K562 (cell line): ENCODE measurements around the gene GABPB2. TPM values are rescaled to one million over a fixed set of nuclear protein-coding genes. Genes with fewer than 3 reads are reported as not detected.

Experiments
- CHD7 ChIP-seq: fragments of 200-600 bp; sonication (generic); IDR thresholded peaks from one replicate; pipeline ENCODE4 v1.6.1; 2012; ENCODE audit warnings: mild to moderate bottlenecking, low read depth, low read length, inconsistent platforms
- FOXA3 ChIP-seq, 2 experiments: fragments of 450-650 bp in 1 of 2; sonication (generic) in 1 of 2; formaldehyde crosslinking; IDR thresholded peaks in 1 of 2; conservative IDR thresholded peaks in 1 of 2; 2 replicates each; pipeline versions ENCODE4 v1.4.0 to v1.8.0; 2020 to 2022; ENCODE audit warnings: mild to moderate bottlenecking in 2 of 2, missing genetic modification reagents in 1 of 2
- GABPB1 ChIP-seq: sonication (generic); formaldehyde crosslinking; IDR thresholded peaks from 2 replicates; pipeline ENCODE4 v1.8.0; 2022; ENCODE audit warnings: mild to moderate bottlenecking, missing genetic modification reagents
- HMGN3 ChIP-seq: IDR thresholded peaks from 2 replicates; pipeline ENCODE4 v1.6.1; 2011; ENCODE audit warnings: borderline replicate concordance, low read depth, mild to moderate bottlenecking, mixed read lengths, low read length; ENCODE audit not compliant: insufficient read length; ENCODE audit errors: extremely low read depth
- MYC ChIP-seq, 2 experiments: fragments of 250-450 bp in 1 of 2; sonication (Bioruptor Pico) in 1 of 2; IDR thresholded peaks; 2 replicates each; pipeline versions ENCODE4 v1.5.1 to v1.6.1; 2012 to 2021; ENCODE audit warnings: low read depth in 2 of 2, borderline replicate concordance in 1 of 2, improper control_type of control experiment in 1 of 2, low read length in 1 of 2, mild to moderate bottlenecking in 1 of 2, moderate library complexity in 1 of 2
- PHF21A ChIP-seq: fragments of 450-650 bp; IDR thresholded peaks from 2 replicates; pipeline ENCODE4 v1.6.1; 2017; ENCODE audit warnings: low read depth, borderline replicate concordance
- ZNF217 ChIP-seq: sonication (generic); formaldehyde crosslinking; IDR thresholded peaks from 2 replicates; pipeline ENCODE4 v1.8.0; 2022; ENCODE audit warnings: mild to moderate bottlenecking, missing genetic modification reagents
- polyA plus RNA-seq, 8 experiments: library from polyadenylated mRNA; depleted of rRNA in 4 of 8; stranded (reverse) in 5 of 8; unstranded in 3 of 8; fragments of >200 nt; fragmentation: Nextera tagmentation in 2 of 8; fragmentation: Illumina TruSeq in 1 of 8; extraction: Ambion mirVana in 2 of 8; extraction: Trizol in 1 of 8; gene quantifications; 2 replicates each; pipeline versions ENCODE4 v1.2.1 to v1.2.3, GENCODE V29; 2011 to 2014; ENCODE audit warnings: inconsistent platforms in 1 of 8, missing spikeins in 1 of 8
- total RNA-seq, 7 experiments: library from RNA; depleted of rRNA in 6 of 7; stranded (reverse); fragments of >200 nt in 6 of 7; fragmentation: Illumina TruSeq in 2 of 7; extraction: Trizol in 2 of 7; gene quantifications; 2 replicates each; pipeline versions ENCODE4 v1.2.1 to v1.2.3, GENCODE V29; 2011 to 2021; ENCODE audit warnings: low replicate concordance in 1 of 7

GABPB2 gene
- total and polyA plus RNA-seq, 9 of the 15 experiments (the other 6 are each of a cell fraction or from before 2014, with no cell fraction given): 2.2 to 13.3 (median 6.1) TPM

- TF ChIP-seq FOXA3 (CRISPR knock-in tag; conservative IDR thresholded peaks at IDR 0.05 in 1 of 2, IDR thresholded peaks at IDR 0.05 in 1 of 2) (0 out of 4 replicates have a peak, but pooled peaks of 1 of the 2 experiments have one; percentile 30), ZNF217 (no peak), HMGN3 (peak; percentile 18), PHF21A (no peak), GABPB1 (CRISPR knock-in tag) (peak; percentile 40; the same call in 1 of the 2 replicates), MYC (IDR thresholded peaks at IDR 0.05; ENCODE audit: low read depth, low read length) (no peak), MYC (CRISPR knock-in tag; IDR thresholded peaks at IDR 0.05; ENCODE audit: borderline replicate concordance, low read depth) (0 out of 2 replicates have a peak, but pooled peaks have one; percentile 55), CHD7 (peak; percentile 24)
- TF ChIP-seq, all 486 proteins: peak for 32
These were observed 22.5 kb upstream of the GABPB2 start (continued) for GRCh38 chr1:151047925-151048644.
